Thyroid gland (tissue), 4 donors: ENCODE results near the gene TCERG1L.
A peak's percentile ranks its signal among the peaks of the same experiment; 100 is the strongest.

Source experiments
- CTCF ChIP-seq, 6 experiments: fragments of 200-600 bp in 3 of 6; fragments of 450-650 bp in 3 of 6; sonication (generic) in 3 of 6; IDR thresholded peaks; one replicate each; pipeline ENCODE4 v1.5.1; 2016 to 2019; ENCODE audit warnings: antibody characterized with exemption in 6 of 6, mild to moderate bottlenecking in 2 of 6, inconsistent platforms in 1 of 6, moderate library complexity in 1 of 6
- POLR2A ChIP-seq, 2 donors: fragments of 450-650 bp; IDR thresholded peaks; one replicate each; pipeline ENCODE4 v1.6.1; 2017; ENCODE audit warnings: antibody characterized with exemption in 2 of 2, mild to moderate bottlenecking in 2 of 2, moderate library complexity in 1 of 2

GRCh38 chr10:131310142-131310541 is 1.4 kb downstream of the TCERG1L start:
- TF ChIP-seq CTCF (IDR thresholded peaks at IDR 0.05), result peak in 4 of 6 experiments; percentile 44 to 59 (median 48)
- no peak for TF ChIP-seq POLR2A (IDR thresholded peaks at IDR 0.05)
